HG03175 (cell line): ENCODE measurements around the gene ABHD1.

ENCODE experiments used
- ATAC-seq: cut with Tn5 transposase; IDR thresholded peaks from one replicate; pipeline ENCODE4 v1.9.1; 2021; ENCODE audit warnings: mild to moderate bottlenecking, moderate library complexity; ENCODE audit not compliant: unreplicated experiment

The ABHD1 gene

GRCh38 chr2:27086724-27087593, 36.7 kb upstream of the ABHD1 start, which contains the start of gene KHK:
TSS of gene KHK (plus strand) at chr2:27086772. CDS start at chr2:27087260, 488 bp downstream.
- ATAC-seq, result no peak

- no peak for ATAC-seq
These were observed 35.7 kb upstream of the ABHD1 start for GRCh38 chr2:27087823-27088410.

- no peak for ATAC-seq
These were observed 35.0 kb upstream of the ABHD1 start for GRCh38 chr2:27088634-27089033.

GRCh38 chr2:27089111-27089954, 34.3 kb upstream of the ABHD1 start:
- no peak for ATAC-seq

GRCh38 chr2:27091746-27092695, 31.6 kb upstream of the ABHD1 start:
- no peak for ATAC-seq

GRCh38 chr2:27092696-27093429, 30.8 kb upstream of the ABHD1 start:
- ATAC-seq, result no peak

GRCh38 chr2:27093430-27094352, 29.9 kb upstream of the ABHD1 start:
- no peak for ATAC-seq

- ATAC-seq, result no peak
These were observed 29.1 kb upstream of the ABHD1 start for GRCh38 chr2:27094353-27094984.

GRCh38 chr2:27095427-27095744, 28.2 kb upstream of the ABHD1 start:
- ATAC-seq, result no peak

- no peak for ATAC-seq
These were observed 27.6 kb upstream of the ABHD1 start for GRCh38 chr2:27095745-27096651.

GRCh38 chr2:27096748-27097297, 26.8 kb upstream of the ABHD1 start:
- ATAC-seq, result no peak

- ATAC-seq, result no peak
These were observed 26.3 kb upstream of the ABHD1 start for GRCh38 chr2:27097341-27097740.

- no peak for ATAC-seq
These were observed 24.2 kb upstream of the ABHD1 start for GRCh38 chr2:27099334-27099955.

- ATAC-seq, result no peak
These were observed 23.6 kb upstream of the ABHD1 start for GRCh38 chr2:27100036-27100435.

- no peak for ATAC-seq
These were observed 21.3 kb upstream of the ABHD1 start for GRCh38 chr2:27102329-27102728.

- ATAC-seq, result no peak
These were observed 17.6 kb upstream of the ABHD1 start for GRCh38 chr2:27105981-27106380.
